Activated naive CD8-positive, alpha-beta T cell (primary cell): ENCODE measurements around the gene JSRP1.

Experiments
- H3K27ac Mint-ChIP-seq: one replicate; pipeline ENCODE4 v1.8.0; 2021; ENCODE audit warnings: mixed read lengths
- H3K27me3 Mint-ChIP-seq: one replicate; pipeline ENCODE4 v1.8.0; 2021; ENCODE audit warnings: mixed read lengths
- H3K36me3 Mint-ChIP-seq: one replicate; pipeline ENCODE4 v1.8.0; 2021; ENCODE audit warnings: mixed read lengths
- H3K4me1 Mint-ChIP-seq: one replicate; pipeline ENCODE4 v1.8.0; 2021; ENCODE audit warnings: low read depth, mixed read lengths
- H3K4me3 Mint-ChIP-seq: one replicate; pipeline ENCODE4 v1.8.0; 2021; ENCODE audit warnings: mild to moderate bottlenecking, mixed read lengths
- H3K9me3 Mint-ChIP-seq: one replicate; pipeline ENCODE4 v1.8.0; 2021; ENCODE audit warnings: low read depth, mixed read lengths

The JSRP1 gene

GRCh38 chr19:2215281-2215751 lies 40.9 kb downstream of the JSRP1 start:
- H3K36me3 Mint-ChIP-seq = peaks cover 2% of the 10 kb centered on the region

GRCh38 chr19:2214251-2214650 lies 42.0 kb downstream of the JSRP1 start:
- no peaks in the 10 kb centered on the region for H3K9me3 Mint-ChIP-seq
- no peak overlapping the region for H3K27ac Mint-ChIP-seq
- H3K4me1 Mint-ChIP-seq = peaks cover 8% of the 10 kb centered on the region
- H3K36me3 Mint-ChIP-seq = peaks cover 2% of the 10 kb centered on the region
- H3K4me3 Mint-ChIP-seq = no peak overlapping the region
- no peaks in the 10 kb centered on the region for H3K27me3 Mint-ChIP-seq

More at GRCh38 chr19:2215281-2215751, 40.9 kb downstream of the JSRP1 start:
- H3K27ac Mint-ChIP-seq = no peak overlapping the region
- H3K27me3 Mint-ChIP-seq = no peaks in the 10 kb centered on the region
- no peak overlapping the region for H3K4me3 Mint-ChIP-seq
- H3K9me3 Mint-ChIP-seq = no peaks in the 10 kb centered on the region
- peaks cover 8% of the 10 kb centered on the region for H3K4me1 Mint-ChIP-seq

- Mint-ChIP-seq H3K4me3 (no peak overlapping the region), H3K9me3 (no peaks in the 10 kb centered on the region), H3K27me3 (no peaks in the 10 kb centered on the region), H3K4me1 (peaks cover 8% of the 10 kb centered on the region), H3K27ac (no peak overlapping the region), H3K36me3 (peaks cover 2% of the 10 kb centered on the region)
Measured at GRCh38 chr19:2213799-2214198, 42.4 kb downstream of the JSRP1 start.

GRCh38 chr19:2212861-2213711 lies 43.1 kb downstream of the JSRP1 start:
- Mint-ChIP-seq H3K27me3 (no peaks in the 10 kb centered on the region), H3K36me3 (peaks cover 2% of the 10 kb centered on the region), H3K4me3 (no peak overlapping the region), H3K27ac (no peak overlapping the region), H3K4me1 (peaks cover 8% of the 10 kb centered on the region), H3K9me3 (no peaks in the 10 kb centered on the region)

GRCh38 chr19:2210987-2211740 lies 45.1 kb downstream of the JSRP1 start:
- Mint-ChIP-seq H3K4me3 (no peak overlapping the region), H3K27me3 (no peaks in the 10 kb centered on the region), H3K9me3 (no peaks in the 10 kb centered on the region), H3K36me3 (peaks cover 2% of the 10 kb centered on the region), H3K4me1 (peaks cover 8% of the 10 kb centered on the region), H3K27ac (no peak overlapping the region)

GRCh38 chr19:2210206-2210605 lies 46.0 kb downstream of the JSRP1 start:
- Mint-ChIP-seq H3K4me1 (peaks cover 4% of the 10 kb centered on the region), H3K27me3 (no peaks in the 10 kb centered on the region), H3K27ac (no peak overlapping the region), H3K36me3 (peaks cover 2% of the 10 kb centered on the region), H3K4me3 (no peak overlapping the region), H3K9me3 (no peaks in the 10 kb centered on the region)

GRCh38 chr19:2209408-2209807 lies 46.8 kb downstream of the JSRP1 start:
- H3K27me3 Mint-ChIP-seq = no peaks in the 10 kb centered on the region
- H3K36me3 Mint-ChIP-seq = peaks cover 2% of the 10 kb centered on the region
- H3K27ac Mint-ChIP-seq = no peak overlapping the region
- no peak overlapping the region for H3K4me3 Mint-ChIP-seq
- H3K4me1 Mint-ChIP-seq = no peaks in the 10 kb centered on the region
- H3K9me3 Mint-ChIP-seq = no peaks in the 10 kb centered on the region

- peaks cover 2% of the 10 kb centered on the region for H3K36me3 Mint-ChIP-seq
- H3K9me3 Mint-ChIP-seq = no peaks in the 10 kb centered on the region
- H3K4me3 Mint-ChIP-seq = no peak overlapping the region
- peaks cover 2% of the 10 kb centered on the region for H3K4me1 Mint-ChIP-seq
- H3K27me3 Mint-ChIP-seq = no peaks in the 10 kb centered on the region
- H3K27ac Mint-ChIP-seq = no peak overlapping the region
Measured at GRCh38 chr19:2208975-2209374, 47.2 kb downstream of the JSRP1 start.

GRCh38 chr19:2207991-2208860 lies 48.0 kb downstream of the JSRP1 start:
- Mint-ChIP-seq H3K4me1 (peaks cover 3% of the 10 kb centered on the region), H3K4me3 (no peak overlapping the region), H3K27ac (no peak overlapping the region), H3K36me3 (peaks cover 2% of the 10 kb centered on the region), H3K27me3 (no peaks in the 10 kb centered on the region), H3K9me3 (no peaks in the 10 kb centered on the region)

- peaks cover 2% of the 10 kb centered on the region for H3K36me3 Mint-ChIP-seq
- H3K4me3 Mint-ChIP-seq = no peak overlapping the region
- H3K27ac Mint-ChIP-seq = no peak overlapping the region
Measured at GRCh38 chr19:2207008-2207407, 49.2 kb downstream of the JSRP1 start.

GRCh38 chr19:2202366-2202765 lies 53.9 kb downstream of the JSRP1 start:
- H3K27me3 Mint-ChIP-seq = no peaks in the 10 kb centered on the region
- H3K4me1 Mint-ChIP-seq = peaks cover 3% of the 10 kb centered on the region
- H3K4me3 Mint-ChIP-seq = no peak overlapping the region
- no peak overlapping the region for H3K27ac Mint-ChIP-seq
- H3K9me3 Mint-ChIP-seq = no peaks in the 10 kb centered on the region
- H3K36me3 Mint-ChIP-seq = no peaks in the 10 kb centered on the region

More at GRCh38 chr19:2207008-2207407, 49.2 kb downstream of the JSRP1 start:
- Mint-ChIP-seq H3K27me3 (no peaks in the 10 kb centered on the region), H3K9me3 (no peaks in the 10 kb centered on the region), H3K4me1 (peaks cover 3% of the 10 kb centered on the region)
